ENCODE data around the gene INTS2.
"Not testable (repeated sequence)": the region's sequence is repeated elsewhere in the genome, so short reads cannot be mapped to it uniquely, and the experiment has no call there.

INTS2 gene

DNA sequence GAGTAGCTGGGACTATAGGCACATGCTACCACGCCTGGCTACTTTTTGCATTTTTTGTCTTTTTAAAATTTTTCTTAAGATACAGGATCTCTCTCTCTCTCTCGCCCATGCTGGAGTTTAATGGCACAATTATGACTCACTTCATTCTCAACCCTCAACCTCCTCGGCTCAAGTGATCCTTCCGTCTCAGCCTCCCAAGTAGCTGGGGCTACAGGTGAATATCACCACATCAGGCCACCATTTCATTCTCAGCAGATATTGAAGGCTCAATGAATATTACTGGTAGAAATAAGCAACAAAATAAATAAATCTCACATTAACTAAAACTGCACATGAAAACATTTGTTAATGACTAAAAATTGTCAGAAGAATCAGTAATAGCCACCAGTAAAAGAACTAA lies 106.1 kb downstream of the INTS2 start:
- no peak for DNase-seq

DNA sequence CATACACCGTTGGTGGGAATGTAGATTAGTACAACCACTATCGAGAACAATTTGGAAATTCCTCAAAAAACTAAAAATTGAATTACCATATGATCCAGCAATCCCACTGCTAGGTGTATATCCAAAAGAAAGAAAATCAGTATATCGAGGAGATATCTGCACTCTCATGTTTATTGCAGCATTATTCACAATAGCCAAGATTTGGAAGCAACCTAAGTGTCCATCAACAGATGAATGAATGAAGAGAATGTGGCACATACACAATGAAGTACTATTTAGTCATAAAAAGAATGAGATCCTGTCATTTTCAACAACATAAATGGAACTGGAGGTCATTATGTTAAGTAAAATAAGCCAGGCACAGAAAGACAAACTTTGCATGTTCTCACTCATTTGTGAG lies 108.5 kb downstream of the INTS2 start:
- DNase-seq = not testable (repeated sequence)

GRCh38 chr17:61818225-61818624 lies 109.6 kb downstream of the INTS2 start:
- DNase-seq = no peak

GRCh38 chr17:61817452-61817851 lies 110.3 kb downstream of the INTS2 start:
- DNase-seq = no peak

- DNase-seq = no peak
Measured at GRCh38 chr17:61816538-61816937, 111.2 kb downstream of the INTS2 start.

GRCh38 chr17:61815863-61816503 lies 111.8 kb downstream of the INTS2 start:
- DNase-seq = no peak
